Suprapubic skin (tissue), 4 donors: Measurements from ENCODE around the gene ESPNL.

Source experiments
- EP300 ChIP-seq: sonication (generic); formaldehyde crosslinking; IDR thresholded peaks from one replicate; pipeline ENCODE4 v1.6.1; 2017; ENCODE audit warnings: antibody characterized with exemption
- POLR2A ChIP-seq, 2 donors: fragments of 450-650 bp; IDR thresholded peaks; one replicate each; pipeline ENCODE4 v1.6.1; 2017; ENCODE audit warnings: antibody characterized with exemption in 2 of 2, mild to moderate bottlenecking in 2 of 2, moderate library complexity in 2 of 2
- POLR2AphosphoS5 ChIP-seq, 3 donors: sonication (generic); formaldehyde crosslinking; IDR thresholded peaks; one replicate each; pipeline ENCODE4 v1.6.1; 2017; ENCODE audit warnings: antibody characterized with exemption in 3 of 3
- TF ChIP-seq, protein P1 (sequence below), 2 donors: fragments of 200-600 bp in 1 of 2; fragments of 450-650 bp in 1 of 2; sonication (generic) in 1 of 2; IDR thresholded peaks; one replicate each; pipeline ENCODE4 v1.5.1; 2016 to 2019; ENCODE audit warnings: antibody characterized with exemption in 2 of 2, mild to moderate bottlenecking in 1 of 2, moderate library complexity in 1 of 2

DNA sequence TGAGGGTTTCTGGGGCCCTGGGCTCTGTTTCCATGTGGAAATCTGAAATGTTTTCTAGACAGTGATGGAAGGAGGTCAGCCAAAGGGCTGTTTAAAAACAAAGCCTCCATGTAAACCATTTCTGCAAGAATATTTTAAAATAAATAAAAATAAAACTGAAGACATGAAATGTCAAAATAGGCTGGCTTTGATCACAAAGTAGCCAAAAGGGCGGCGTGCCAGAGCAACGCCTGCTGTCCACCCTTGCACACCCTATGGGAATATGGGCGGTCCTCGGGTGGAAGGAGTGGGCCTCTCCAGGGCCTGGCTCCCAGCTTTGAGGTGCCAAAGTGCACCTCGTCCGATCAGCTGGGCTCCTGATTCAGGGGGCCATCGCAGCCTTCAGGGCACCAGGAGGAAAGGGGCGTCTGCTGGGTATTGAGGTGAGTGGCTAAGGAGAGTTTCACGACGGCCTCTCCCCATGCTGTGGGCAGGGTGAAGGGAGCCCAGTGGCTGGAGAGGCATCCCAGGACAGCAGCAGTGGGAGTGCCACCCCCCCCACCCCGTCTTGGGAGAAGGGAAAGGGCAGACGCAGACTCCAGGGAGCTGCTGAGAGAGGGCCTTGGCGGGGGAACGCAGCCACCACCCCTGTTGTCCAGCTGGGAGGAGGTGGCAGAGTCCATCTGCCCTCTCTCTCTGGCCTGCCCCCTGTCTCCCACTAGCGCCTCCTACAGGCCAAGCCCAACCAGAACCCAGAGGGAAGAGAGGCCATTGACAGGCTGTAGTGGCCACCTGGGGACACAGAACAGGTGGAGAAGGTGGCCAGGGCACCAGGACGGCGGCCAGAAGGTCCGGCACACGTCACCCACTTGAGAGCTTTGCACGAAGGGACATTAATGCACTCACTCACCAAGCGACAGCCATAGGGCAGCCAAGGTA is 52.9 kb downstream of the ESPNL start:
- TF ChIP-seq, protein P1, sequence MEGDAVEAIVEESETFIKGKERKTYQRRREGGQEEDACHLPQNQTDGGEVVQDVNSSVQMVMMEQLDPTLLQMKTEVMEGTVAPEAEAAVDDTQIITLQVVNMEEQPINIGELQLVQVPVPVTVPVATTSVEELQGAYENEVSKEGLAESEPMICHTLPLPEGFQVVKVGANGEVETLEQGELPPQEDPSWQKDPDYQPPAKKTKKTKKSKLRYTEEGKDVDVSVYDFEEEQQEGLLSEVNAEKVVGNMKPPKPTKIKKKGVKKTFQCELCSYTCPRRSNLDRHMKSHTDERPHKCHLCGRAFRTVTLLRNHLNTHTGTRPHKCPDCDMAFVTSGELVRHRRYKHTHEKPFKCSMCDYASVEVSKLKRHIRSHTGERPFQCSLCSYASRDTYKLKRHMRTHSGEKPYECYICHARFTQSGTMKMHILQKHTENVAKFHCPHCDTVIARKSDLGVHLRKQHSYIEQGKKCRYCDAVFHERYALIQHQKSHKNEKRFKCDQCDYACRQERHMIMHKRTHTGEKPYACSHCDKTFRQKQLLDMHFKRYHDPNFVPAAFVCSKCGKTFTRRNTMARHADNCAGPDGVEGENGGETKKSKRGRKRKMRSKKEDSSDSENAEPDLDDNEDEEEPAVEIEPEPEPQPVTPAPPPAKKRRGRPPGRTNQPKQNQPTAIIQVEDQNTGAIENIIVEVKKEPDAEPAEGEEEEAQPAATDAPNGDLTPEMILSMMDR (IDR thresholded peaks at IDR 0.05) = no peak
- TF ChIP-seq POLR2A (IDR thresholded peaks at IDR 0.05) (no peak), POLR2AphosphoS5 (IDR thresholded peaks at IDR 0.05) (no peak), EP300 (no peak)
